CD4-positive, alpha-beta T cell (primary cell): Measurements from ENCODE around the gene TMEM181. TPM values are rescaled to one million over a fixed set of nuclear protein-coding genes. Genes with fewer than 3 reads are reported as not detected.

Experiments
- ATAC-seq: fragments of 200-7000 bp; cut with Tn5 transposase; one replicate; pipeline ENCODE4 v1.10.0; 2022; ENCODE audit warnings: mild to moderate bottlenecking; ENCODE audit not compliant: poor library complexity
- CTCF ChIA-PET: fragments of 350-600 bp; sonication (Branson Sonifier 250); formaldehyde crosslinking; loops from one replicate; lab custom pipeline; 2021; ENCODE audit warnings: antibody characterized with exemption, inconsistent platforms; lab: Charles Lee
- POLR2A ChIA-PET: fragments of 350-600 bp; sonication (Branson Sonifier 250); formaldehyde crosslinking; loops from one replicate; lab custom pipeline; 2021; ENCODE audit warnings: antibody characterized with exemption, inconsistent platforms; lab: Charles Lee
- DNase-seq, 14 experiments: peaks; one replicate each; pipeline ENCODE4 v3.0.0-alpha.2; 2013 to 2020; ENCODE audit warnings: mixed read lengths in 2 of 14
- H3K27ac ChIP-seq, 2 donors: one replicate each; pipeline versions ENCODE4 v1.5.1 to v1.7.0; 2013; ENCODE audit warnings: low read length in 2 of 2, low read depth in 1 of 2, mild to moderate bottlenecking in 1 of 2
- H3K27me3 ChIP-seq, 2 experiments: 1 replicate in 1 of 2; 2 replicates in 1 of 2; pipeline versions ENCODE4 v1.6.1 to v1.7.0; 2013; ENCODE audit warnings: low read length in 2 of 2, control low read depth in 1 of 2, mild to moderate bottlenecking in 1 of 2, moderate library complexity in 1 of 2; ENCODE audit not compliant: insufficient read depth in 2 of 2, control insufficient read depth in 1 of 2
- H3K36me3 ChIP-seq: one replicate; pipeline ENCODE4 v1.6.1; 2013; ENCODE audit warnings: low read length, control low read depth; ENCODE audit not compliant: insufficient read depth
- H3K4me1 ChIP-seq: one replicate; pipeline ENCODE4 v1.6.1; 2013; ENCODE audit warnings: low read length, control low read depth; ENCODE audit not compliant: insufficient read depth
- H3K4me3 ChIP-seq: one replicate; pipeline ENCODE4 v1.5.1; 2013; ENCODE audit warnings: mild to moderate bottlenecking, low read length, moderate library complexity
- H3K9me3 ChIP-seq, 2 experiments: 1 replicate in 1 of 2; 2 replicates in 1 of 2; pipeline versions ENCODE4 v1.6.1 to v1.7.0; 2013; ENCODE audit warnings: low read length in 2 of 2, mild to moderate bottlenecking in 2 of 2, control low read depth in 1 of 2, moderate library complexity in 1 of 2; ENCODE audit not compliant: control insufficient read depth in 1 of 2, insufficient read depth in 1 of 2
- H3K27ac Mint-ChIP-seq: one replicate; pipeline ENCODE4 v1.8.0; 2020; ENCODE audit warnings: mixed read lengths
- H3K27me3 Mint-ChIP-seq: one replicate; pipeline ENCODE4 v1.8.0; 2021; ENCODE audit warnings: mixed read lengths
- H3K36me3 Mint-ChIP-seq: one replicate; pipeline ENCODE4 v1.8.0; 2021; ENCODE audit warnings: low read depth, mixed read lengths
- H3K4me1 Mint-ChIP-seq: one replicate; pipeline ENCODE4 v1.8.0; 2021; ENCODE audit warnings: low read depth, mixed read lengths
- H3K4me3 Mint-ChIP-seq: one replicate; pipeline ENCODE4 v1.8.0; 2020; ENCODE audit warnings: mild to moderate bottlenecking, mixed read lengths
- H3K9me3 Mint-ChIP-seq: one replicate; pipeline ENCODE4 v1.8.0; 2020; ENCODE audit warnings: mixed read lengths
- intact Hi-C, 2 experiments: fragments of 100-400 bp; cut with DNase I in 1 of 2; cut with micrococcal nuclease in 1 of 2; formaldehyde crosslinking; loops; one replicate each; pipeline versions ENCODE4 v1.15.1 to v1.9.0; 2023 to 2025; cut with DNase I, micrococcal nuclease
- total RNA-seq, 174 experiments: library from RNA in 2 of 174; stranded (reverse) in 2 of 174; gene quantifications; one replicate each; pipeline ENCODE4 v1.2.3 and lab custom pipeline; 2021 to 2026
- TF ChIP-seq, protein P1 (sequence below): fragments of 200-600 bp; IDR thresholded peaks from one replicate; pipeline ENCODE4 v1.8.0; 2022; ENCODE audit warnings: antibody characterized with exemption, mild to moderate bottlenecking

The TMEM181 gene
- total RNA-seq, 2 experiments from 2014 or later: 10.2 to 10.9 TPM

DNA sequence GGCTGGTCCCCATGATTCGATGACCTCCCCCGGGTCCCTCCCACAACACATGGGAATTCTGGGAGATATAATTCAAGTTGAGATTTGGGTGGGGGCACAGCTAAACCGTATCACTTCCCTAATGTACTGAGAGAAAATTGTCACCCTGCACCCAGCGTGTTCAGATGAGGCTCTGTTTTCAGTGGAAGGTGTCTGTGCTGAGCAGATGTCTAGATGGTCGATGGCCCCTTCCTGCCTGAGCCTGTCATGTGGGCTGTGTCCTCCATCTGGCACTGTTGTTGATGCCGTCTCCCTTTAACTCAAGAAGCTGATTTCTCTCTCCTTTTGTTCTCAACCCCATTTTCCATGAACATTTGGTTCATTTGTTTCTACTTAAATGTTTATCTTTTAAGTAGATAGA, 37.0 kb downstream of the TMEM181 start:
- DNase-seq (no peak), ATAC-seq (no peak)
- Mint-ChIP-seq H3K4me1 (no peaks in the 10 kb centered on the region), H3K4me3 (no peak overlapping the region), H3K27me3 (no peaks in the 10 kb centered on the region), H3K36me3 (peaks cover 79% of the 10 kb centered on the region), H3K27ac (no peak overlapping the region), H3K9me3 (no peaks in the 10 kb centered on the region)
- Histone ChIP-seq H3K36me3 (peaks cover 71% of the 10 kb centered on the region), H3K4me3 (no peak overlapping the region), H3K27me3 (no peaks in the 10 kb centered on the region), H3K4me1 (no peaks in the 10 kb centered on the region), H3K9me3 (no peaks in the 10 kb centered on the region), H3K27ac (no peak overlapping the region)
- TF ChIP-seq, protein P1, sequence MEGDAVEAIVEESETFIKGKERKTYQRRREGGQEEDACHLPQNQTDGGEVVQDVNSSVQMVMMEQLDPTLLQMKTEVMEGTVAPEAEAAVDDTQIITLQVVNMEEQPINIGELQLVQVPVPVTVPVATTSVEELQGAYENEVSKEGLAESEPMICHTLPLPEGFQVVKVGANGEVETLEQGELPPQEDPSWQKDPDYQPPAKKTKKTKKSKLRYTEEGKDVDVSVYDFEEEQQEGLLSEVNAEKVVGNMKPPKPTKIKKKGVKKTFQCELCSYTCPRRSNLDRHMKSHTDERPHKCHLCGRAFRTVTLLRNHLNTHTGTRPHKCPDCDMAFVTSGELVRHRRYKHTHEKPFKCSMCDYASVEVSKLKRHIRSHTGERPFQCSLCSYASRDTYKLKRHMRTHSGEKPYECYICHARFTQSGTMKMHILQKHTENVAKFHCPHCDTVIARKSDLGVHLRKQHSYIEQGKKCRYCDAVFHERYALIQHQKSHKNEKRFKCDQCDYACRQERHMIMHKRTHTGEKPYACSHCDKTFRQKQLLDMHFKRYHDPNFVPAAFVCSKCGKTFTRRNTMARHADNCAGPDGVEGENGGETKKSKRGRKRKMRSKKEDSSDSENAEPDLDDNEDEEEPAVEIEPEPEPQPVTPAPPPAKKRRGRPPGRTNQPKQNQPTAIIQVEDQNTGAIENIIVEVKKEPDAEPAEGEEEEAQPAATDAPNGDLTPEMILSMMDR: no peak
- intact Hi-C loops: loop anchor here in 1 of 2 experiments (2.0 kb wide), 1 partner anchor 376 kb away; no protein-coding TSS in a partner anchor
- ChIA-PET CTCF (interaction anchor here (1.1 kb wide), 1 partner anchor 8 kb away, joined by 4 read pairs; no protein-coding TSS in a partner anchor), POLR2A (no interaction called here)

DNA sequence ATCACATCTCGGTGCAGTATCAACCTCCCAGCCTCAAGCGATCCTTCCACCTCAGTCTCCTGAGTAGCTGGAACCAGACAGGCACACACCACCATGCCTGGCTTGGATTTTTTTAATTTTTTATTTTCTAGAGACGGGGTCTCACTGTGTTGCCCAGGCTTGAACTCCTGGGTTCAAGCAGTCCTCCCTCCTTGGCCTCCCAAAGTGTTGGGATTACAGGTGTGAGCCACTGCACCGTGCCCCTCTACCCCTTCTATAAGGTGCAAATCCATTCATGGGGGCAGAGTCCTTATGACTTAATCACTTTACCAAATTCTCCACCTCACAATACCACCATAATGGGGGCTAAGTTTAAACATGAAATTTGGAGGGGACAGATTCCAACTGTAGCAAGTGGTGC, 37.7 kb downstream of the TMEM181 start:
- Histone ChIP-seq H3K9me3 (no peaks in the 10 kb centered on the region), H3K27me3 (no peaks in the 10 kb centered on the region), H3K4me3 (no peak overlapping the region), H3K4me1 (no peaks in the 10 kb centered on the region), H3K27ac (no peak overlapping the region), H3K36me3 (peaks cover 68% of the 10 kb centered on the region)
- POLR2A ChIA-PET: no interaction called here
- peaks cover 77% of the 10 kb centered on the region for H3K36me3 Mint-ChIP-seq
- no peak overlapping the region for H3K4me3 Mint-ChIP-seq
- no peak overlapping the region for H3K27ac Mint-ChIP-seq
- CTCF ChIA-PET: no interaction called here
- DNase-seq (no peak), ATAC-seq (no peak)
- H3K4me1 Mint-ChIP-seq: no peaks in the 10 kb centered on the region
- intact Hi-C loops: loop anchor here in 1 of 2 experiments (2.0 kb wide), 1 partner anchor 377 kb away; no protein-coding TSS in a partner anchor
- no peaks in the 10 kb centered on the region for H3K27me3 Mint-ChIP-seq
- TF ChIP-seq, protein P1: no peak
- no peaks in the 10 kb centered on the region for H3K9me3 Mint-ChIP-seq

DNA sequence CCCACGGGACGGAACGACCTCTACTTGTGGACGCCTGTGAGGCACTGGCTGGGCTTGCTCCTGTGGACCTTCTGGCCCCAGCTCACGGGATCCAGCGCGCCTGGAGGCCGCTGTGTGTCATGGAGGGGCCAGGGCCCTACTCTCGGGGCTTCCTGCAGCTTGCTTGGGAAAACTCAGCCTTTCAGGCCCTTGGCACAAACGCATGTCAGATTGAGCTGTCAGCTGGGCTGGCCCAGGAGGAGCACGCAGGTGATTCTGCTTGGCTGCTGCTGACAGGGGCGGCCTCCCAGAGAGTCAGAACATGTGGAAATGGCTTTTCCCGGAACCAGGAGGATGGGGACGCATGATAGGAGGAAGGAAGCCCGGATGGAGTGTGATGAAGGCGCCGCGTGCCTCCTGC, 39.7 kb downstream of the TMEM181 start:
- H3K4me3 ChIP-seq: no peak overlapping the region
- DNase-seq: no peak
- POLR2A ChIA-PET: no interaction called here
- Mint-ChIP-seq H3K4me3 (no peak overlapping the region), H3K4me1 (no peaks in the 10 kb centered on the region), H3K36me3 (peaks cover 77% of the 10 kb centered on the region), H3K27ac (no peak overlapping the region), H3K27me3 (no peaks in the 10 kb centered on the region), H3K9me3 (no peaks in the 10 kb centered on the region)
- TF ChIP-seq, protein P1: no peak
- no peak for ATAC-seq
- CTCF ChIA-PET: no interaction called here
- peaks cover 70% of the 10 kb centered on the region for H3K36me3 ChIP-seq
- intact Hi-C loops: no loop called here
- H3K27ac ChIP-seq: no peak overlapping the region
- no peaks in the 10 kb centered on the region for H3K9me3 ChIP-seq
- H3K27me3 ChIP-seq: no peaks in the 10 kb centered on the region
- no peaks in the 10 kb centered on the region for H3K4me1 ChIP-seq
